Progenitor cell of endocrine pancreas (in vitro differentiated cells): Measurements from ENCODE around the gene GRID2. TPM values are rescaled to one million over a fixed set of nuclear protein-coding genes. Genes with fewer than 3 reads are reported as not detected.

Experiments used
- DNase-seq: peaks from one replicate; pipeline ENCODE4 v3.0.0; 2021; ENCODE audit warnings: low spot score; ENCODE audit not compliant: unreplicated experiment
- H3K27ac Mint-ChIP-seq: 2 replicates; pipeline ENCODE4 v1.8.0; 2021; ENCODE audit warnings: mild to moderate bottlenecking, moderate library complexity, mixed read lengths
- H3K27me3 Mint-ChIP-seq: 2 replicates; pipeline ENCODE4 v1.8.0; 2021; ENCODE audit warnings: mixed read lengths
- H3K36me3 Mint-ChIP-seq: 2 replicates; pipeline ENCODE4 v1.8.0; 2022; ENCODE audit warnings: mixed read lengths; ENCODE audit not compliant: insufficient read depth
- H3K4me1 Mint-ChIP-seq: 2 replicates; pipeline ENCODE4 v1.8.0; 2021; ENCODE audit warnings: low read depth, mixed read lengths
- H3K4me3 Mint-ChIP-seq: 2 replicates; pipeline ENCODE4 v1.8.0; 2021; ENCODE audit warnings: low read depth, mild to moderate bottlenecking, moderate library complexity, mixed read lengths
- H3K9me3 Mint-ChIP-seq: 2 replicates; pipeline ENCODE4 v1.8.0; 2021; ENCODE audit warnings: low read depth, mixed read lengths
- total RNA-seq: library from RNA; stranded (reverse); gene quantifications from 2 replicates; pipeline ENCODE4 v1.2.1, GENCODE V29; 2021
- TF ChIP-seq, protein P1 (sequence below): fragments of 200-600 bp; sonication (generic); IDR thresholded peaks from one replicate; pipeline ENCODE4 v1.5.0; 2021; ENCODE audit warnings: antibody characterized with exemption, mild to moderate bottlenecking; ENCODE audit not compliant: unreplicated experiment

The GRID2 gene
- total RNA-seq, 1 donor from 2014 or later, result 0.69 TPM

DNA sequence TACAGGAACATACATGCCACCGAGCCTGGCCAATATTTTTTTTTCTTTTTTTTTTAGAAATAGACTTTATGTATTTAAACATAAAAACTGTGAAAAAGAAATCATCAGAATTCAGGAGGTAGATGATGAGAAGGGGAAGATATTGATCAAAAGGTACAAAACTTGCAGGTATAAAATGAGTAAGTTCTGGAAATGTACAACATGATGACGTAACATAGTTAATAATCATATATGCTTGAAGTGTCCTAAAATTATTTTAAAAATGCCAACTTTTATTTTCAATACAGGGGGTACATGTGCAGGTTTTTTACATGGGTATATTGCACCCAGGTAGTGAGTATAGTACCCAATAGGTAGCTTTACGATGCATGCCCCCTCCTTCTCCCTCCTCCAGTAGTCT lies 337.6 kb downstream of the GRID2 start:
- no peak overlapping the region for H3K4me3 Mint-ChIP-seq
- no peaks in the 10 kb centered on the region for H3K27me3 Mint-ChIP-seq
- H3K36me3 Mint-ChIP-seq, result no peaks in the 10 kb centered on the region
- H3K27ac Mint-ChIP-seq, result no peak overlapping the region
- no peaks in the 10 kb centered on the region for H3K4me1 Mint-ChIP-seq
- no peak for DNase-seq
- H3K9me3 Mint-ChIP-seq, result peaks cover 5% of the 10 kb centered on the region
- TF ChIP-seq, protein P1, sequence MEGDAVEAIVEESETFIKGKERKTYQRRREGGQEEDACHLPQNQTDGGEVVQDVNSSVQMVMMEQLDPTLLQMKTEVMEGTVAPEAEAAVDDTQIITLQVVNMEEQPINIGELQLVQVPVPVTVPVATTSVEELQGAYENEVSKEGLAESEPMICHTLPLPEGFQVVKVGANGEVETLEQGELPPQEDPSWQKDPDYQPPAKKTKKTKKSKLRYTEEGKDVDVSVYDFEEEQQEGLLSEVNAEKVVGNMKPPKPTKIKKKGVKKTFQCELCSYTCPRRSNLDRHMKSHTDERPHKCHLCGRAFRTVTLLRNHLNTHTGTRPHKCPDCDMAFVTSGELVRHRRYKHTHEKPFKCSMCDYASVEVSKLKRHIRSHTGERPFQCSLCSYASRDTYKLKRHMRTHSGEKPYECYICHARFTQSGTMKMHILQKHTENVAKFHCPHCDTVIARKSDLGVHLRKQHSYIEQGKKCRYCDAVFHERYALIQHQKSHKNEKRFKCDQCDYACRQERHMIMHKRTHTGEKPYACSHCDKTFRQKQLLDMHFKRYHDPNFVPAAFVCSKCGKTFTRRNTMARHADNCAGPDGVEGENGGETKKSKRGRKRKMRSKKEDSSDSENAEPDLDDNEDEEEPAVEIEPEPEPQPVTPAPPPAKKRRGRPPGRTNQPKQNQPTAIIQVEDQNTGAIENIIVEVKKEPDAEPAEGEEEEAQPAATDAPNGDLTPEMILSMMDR, result no peak

GRCh38 chr4:92646826-92647225 lies 343.1 kb downstream of the GRID2 start:
- Mint-ChIP-seq H3K27ac (no peak overlapping the region), H3K4me3 (no peak overlapping the region), H3K36me3 (no peaks in the 10 kb centered on the region), H3K27me3 (no peaks in the 10 kb centered on the region), H3K9me3 (peaks cover 5% of the 10 kb centered on the region), H3K4me1 (no peaks in the 10 kb centered on the region)
- DNase-seq, result no peak
- TF ChIP-seq, protein P1, result no peak

- H3K27ac Mint-ChIP-seq, result no peak overlapping the region
- H3K27me3 Mint-ChIP-seq, result no peaks in the 10 kb centered on the region
- H3K4me1 Mint-ChIP-seq, result no peaks in the 10 kb centered on the region
- H3K4me3 Mint-ChIP-seq, result no peak overlapping the region
- TF ChIP-seq, protein P1, result no peak
- H3K9me3 Mint-ChIP-seq, result no peaks in the 10 kb centered on the region
- no peaks in the 10 kb centered on the region for H3K36me3 Mint-ChIP-seq
- DNase-seq, result no peak
Measured at GRCh38 chr4:92651536-92651935, 347.8 kb downstream of the GRID2 start.

DNA sequence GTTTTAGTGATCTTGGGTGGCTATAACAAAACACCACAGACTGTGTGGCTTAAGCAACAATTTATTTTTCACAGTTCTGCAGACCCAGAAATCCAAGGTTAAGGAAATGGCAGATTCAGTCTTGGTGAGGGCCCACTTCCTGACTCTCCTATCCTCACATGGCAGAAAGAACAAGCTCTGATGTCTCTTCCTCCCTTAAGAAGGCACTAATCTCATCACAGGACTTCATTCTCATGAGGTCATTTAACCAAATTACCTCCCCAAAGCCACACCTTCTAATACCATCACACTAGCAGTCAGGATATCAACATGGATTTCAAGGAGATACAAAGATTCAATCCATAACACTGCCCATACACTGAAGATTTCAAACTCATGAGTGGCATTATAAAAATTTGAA lies 350.3 kb downstream of the GRID2 start:
- TF ChIP-seq, protein P1, result no peak
- no peaks in the 10 kb centered on the region for H3K27me3 Mint-ChIP-seq
- no peaks in the 10 kb centered on the region for H3K4me1 Mint-ChIP-seq
- H3K4me3 Mint-ChIP-seq, result no peak overlapping the region
- H3K36me3 Mint-ChIP-seq, result no peaks in the 10 kb centered on the region
- H3K9me3 Mint-ChIP-seq, result no peaks in the 10 kb centered on the region
- no peak for DNase-seq
- H3K27ac Mint-ChIP-seq, result no peak overlapping the region

DNA sequence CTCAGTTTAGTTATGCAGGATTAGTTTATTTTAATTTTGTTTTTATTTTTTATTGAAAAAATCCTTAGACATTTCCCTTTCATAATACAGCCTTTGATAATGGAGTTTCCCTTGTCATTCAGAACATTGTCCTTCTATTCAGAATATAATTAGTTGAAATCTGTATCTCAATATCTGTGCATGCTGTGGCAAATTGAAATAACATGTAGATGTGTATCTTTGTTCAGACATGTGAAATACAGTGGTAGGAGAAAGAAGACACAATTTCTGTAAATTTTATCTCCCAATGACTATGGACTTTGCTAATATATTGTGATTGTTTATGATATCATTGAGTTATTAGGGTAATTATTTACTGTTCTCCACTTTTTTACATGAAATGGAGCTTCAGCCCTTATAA lies 353.9 kb downstream of the GRID2 start:
- TF ChIP-seq, protein P1, result no peak
- Mint-ChIP-seq H3K27me3 (no peaks in the 10 kb centered on the region), H3K9me3 (no peaks in the 10 kb centered on the region), H3K27ac (no peak overlapping the region), H3K4me3 (no peak overlapping the region), H3K4me1 (no peaks in the 10 kb centered on the region), H3K36me3 (no peaks in the 10 kb centered on the region)
- no peak for DNase-seq
